Activated gamma-delta T cell (primary cell): ENCODE results near the gene STK31.
"Not testable (repeated sequence)": the region's sequence is repeated elsewhere in the genome, so short reads cannot be mapped to it uniquely, and the experiment has no call there.

Experiments
- DNase-seq: peaks from one replicate; lab custom pipeline; 2025; lab: John Stamatoyannopoulos, UW

The STK31 gene

GRCh38 chr7:23802720-23803397, 92.8 kb downstream of the STK31 start:
- DNase-seq: no peak

GRCh38 chr7:23804707-23805106, 94.7 kb downstream of the STK31 start:
- DNase-seq: no peak

GRCh38 chr7:23808421-23808820, 98.4 kb downstream of the STK31 start:
- DNase-seq: no peak

- DNase-seq: no peak
Observed at GRCh38 chr7:23810099-23810498, 100.1 kb downstream of the STK31 start.

GRCh38 chr7:23811540-23811939, 101.5 kb downstream of the STK31 start:
- DNase-seq: no peak

GRCh38 chr7:23828125-23828524, 118.1 kb downstream of the STK31 start:
- DNase-seq: not testable (repeated sequence)

GRCh38 chr7:23832733-23833132, 122.7 kb downstream of the STK31 start:
- not testable (repeated sequence) for DNase-seq

- DNase-seq: no peak
Observed at GRCh38 chr7:23833405-23833804, 123.4 kb downstream of the STK31 start.

- not testable (repeated sequence) for DNase-seq
Observed at GRCh38 chr7:23844837-23845236, 134.8 kb downstream of the STK31 start.

GRCh38 chr7:23852135-23852534, 142.1 kb downstream of the STK31 start:
- DNase-seq: no peak

GRCh38 chr7:23852988-23853387, 143.0 kb downstream of the STK31 start:
- no peak for DNase-seq

- DNase-seq: no peak
Observed at GRCh38 chr7:23863209-23863787, 153.3 kb downstream of the STK31 start.

GRCh38 chr7:23864973-23865372, 155.0 kb downstream of the STK31 start:
- DNase-seq: no peak

GRCh38 chr7:23873306-23873705, 163.3 kb downstream of the STK31 start:
- DNase-seq: no peak

- not testable (repeated sequence) for DNase-seq
Observed at GRCh38 chr7:23876526-23876925, 166.5 kb downstream of the STK31 start.
